GM19452 (cell line): ENCODE results near the gene NOTCH3.
A peak's percentile ranks its signal among the peaks of the same experiment; 100 is the strongest.

Source experiments
- ATAC-seq: cut with Tn5 transposase; IDR thresholded peaks from one replicate; pipeline ENCODE4 v1.9.1; 2021; ENCODE audit not compliant: unreplicated experiment

The NOTCH3 gene

DNA sequence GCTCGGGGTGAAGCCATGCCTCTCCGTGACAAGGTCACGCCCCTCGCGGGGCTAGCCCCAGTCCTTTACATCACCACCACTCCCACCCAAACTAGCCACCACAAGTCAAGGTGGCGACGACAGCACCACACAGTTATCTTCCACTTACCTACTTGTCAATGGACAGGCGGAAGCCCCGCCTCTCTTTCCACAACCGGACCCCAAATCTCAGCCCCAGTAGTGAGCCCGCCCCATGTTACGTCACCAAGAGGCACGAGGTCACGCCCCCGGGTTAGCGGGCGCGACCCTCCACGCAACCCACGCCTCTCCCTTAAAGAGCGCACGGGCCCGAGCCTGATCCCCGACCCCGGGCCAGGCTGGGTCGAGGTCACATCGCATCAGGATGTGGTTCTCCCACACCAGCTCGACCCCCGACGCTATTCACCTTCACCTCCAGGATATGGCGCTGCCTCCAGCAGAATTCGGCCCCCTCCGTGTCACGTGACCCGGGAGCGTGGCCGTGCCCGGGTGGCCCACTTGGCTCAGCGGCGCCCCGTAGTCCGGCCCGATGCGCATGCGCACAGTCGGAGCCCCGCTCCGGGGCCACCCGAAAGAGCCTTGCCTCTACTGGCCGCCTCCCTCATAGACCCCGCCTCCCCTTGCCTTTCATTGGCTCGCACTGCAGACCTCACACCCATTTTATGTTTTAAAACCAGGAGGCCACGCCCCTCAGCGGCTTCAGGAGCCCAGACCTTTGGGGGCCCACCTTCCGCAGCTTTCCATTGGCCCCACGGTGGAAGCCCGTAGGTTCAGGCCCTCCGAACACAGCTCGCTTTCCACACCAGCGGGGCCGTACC, 75.3 kb downstream of the NOTCH3 start:
- ATAC-seq: peak; percentile 89

- peak; percentile 5 for ATAC-seq
Measured at GRCh38 chr19:15124572-15125231, 76.1 kb downstream of the NOTCH3 start.

GRCh38 chr19:15123900-15124299, 76.9 kb downstream of the NOTCH3 start:
- no peak for ATAC-seq

DNA sequence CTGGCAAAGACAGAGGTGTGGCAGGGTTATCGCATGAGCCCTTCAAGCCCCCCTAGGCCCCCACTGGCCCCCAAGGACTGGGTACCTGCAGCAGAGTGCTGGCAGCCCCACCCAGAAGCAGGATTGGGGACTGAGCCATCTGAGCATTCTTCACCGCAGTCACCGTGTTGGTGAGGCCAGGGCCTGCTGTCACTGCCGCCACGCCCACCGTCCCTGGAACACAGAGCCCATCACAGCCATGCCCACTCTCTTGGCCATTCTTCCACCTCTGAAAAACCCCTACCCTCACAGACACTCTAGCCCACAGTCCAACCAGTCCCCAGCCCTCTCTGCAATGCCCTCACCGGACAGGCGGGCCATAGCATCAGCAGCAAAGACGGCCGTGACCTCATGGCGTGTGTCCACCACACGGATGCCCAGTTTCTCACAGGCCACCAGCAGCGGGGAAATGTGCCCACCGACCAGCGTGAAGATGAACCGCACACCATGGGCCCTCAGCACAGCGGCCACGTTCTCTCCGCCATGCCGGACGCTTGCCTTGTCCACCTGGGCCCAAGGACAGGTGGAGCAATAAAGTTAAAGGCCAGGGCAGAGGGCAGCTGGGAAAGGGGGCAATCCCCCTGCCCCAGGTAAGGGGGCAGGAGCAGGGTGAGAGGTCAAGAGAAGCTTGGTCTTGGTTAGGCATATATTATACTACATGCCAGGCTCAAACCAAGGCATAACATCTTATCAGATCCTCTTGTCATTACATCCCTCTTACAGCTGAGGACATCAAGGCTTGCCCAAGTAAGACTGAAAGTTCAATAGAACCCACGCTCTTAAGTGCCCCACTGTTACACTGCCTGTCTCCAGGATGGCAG, 77.5 kb downstream of the NOTCH3 start:
- ATAC-seq: no peak

DNA sequence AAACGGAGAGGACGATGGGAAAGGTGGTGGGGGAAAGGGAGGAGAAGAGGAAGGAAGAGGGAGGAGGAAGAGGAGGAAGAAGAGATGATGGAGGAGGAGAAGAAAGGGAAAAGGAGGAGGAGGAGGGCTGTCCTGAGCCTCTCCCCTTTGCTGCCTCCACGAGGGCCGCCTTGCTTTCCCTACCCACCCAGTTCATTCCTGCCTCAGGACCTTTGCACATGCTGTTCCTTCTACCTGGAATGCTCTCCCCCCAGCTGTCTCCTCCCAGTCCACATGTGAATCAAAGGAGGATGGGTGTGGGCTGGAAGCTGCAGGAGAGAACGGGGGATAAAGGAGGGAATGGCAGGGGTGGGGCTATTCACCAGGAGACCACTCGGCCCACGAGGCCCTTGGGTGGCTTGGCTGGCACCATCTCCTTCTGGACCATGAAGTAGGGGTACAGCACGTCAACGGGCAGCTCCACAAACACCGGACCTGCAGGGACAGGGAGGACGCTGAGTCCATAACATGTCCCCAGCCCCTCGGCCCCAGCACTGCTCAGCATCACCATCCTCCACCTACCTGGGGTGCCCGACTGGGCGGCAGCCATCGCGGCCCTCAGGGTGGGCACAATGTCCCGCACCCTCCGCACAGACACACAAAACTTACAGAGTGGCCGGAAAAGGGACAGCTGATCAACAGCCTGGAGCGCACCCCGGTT, 78.3 kb downstream of the NOTCH3 start:
- ATAC-seq: no peak

DNA sequence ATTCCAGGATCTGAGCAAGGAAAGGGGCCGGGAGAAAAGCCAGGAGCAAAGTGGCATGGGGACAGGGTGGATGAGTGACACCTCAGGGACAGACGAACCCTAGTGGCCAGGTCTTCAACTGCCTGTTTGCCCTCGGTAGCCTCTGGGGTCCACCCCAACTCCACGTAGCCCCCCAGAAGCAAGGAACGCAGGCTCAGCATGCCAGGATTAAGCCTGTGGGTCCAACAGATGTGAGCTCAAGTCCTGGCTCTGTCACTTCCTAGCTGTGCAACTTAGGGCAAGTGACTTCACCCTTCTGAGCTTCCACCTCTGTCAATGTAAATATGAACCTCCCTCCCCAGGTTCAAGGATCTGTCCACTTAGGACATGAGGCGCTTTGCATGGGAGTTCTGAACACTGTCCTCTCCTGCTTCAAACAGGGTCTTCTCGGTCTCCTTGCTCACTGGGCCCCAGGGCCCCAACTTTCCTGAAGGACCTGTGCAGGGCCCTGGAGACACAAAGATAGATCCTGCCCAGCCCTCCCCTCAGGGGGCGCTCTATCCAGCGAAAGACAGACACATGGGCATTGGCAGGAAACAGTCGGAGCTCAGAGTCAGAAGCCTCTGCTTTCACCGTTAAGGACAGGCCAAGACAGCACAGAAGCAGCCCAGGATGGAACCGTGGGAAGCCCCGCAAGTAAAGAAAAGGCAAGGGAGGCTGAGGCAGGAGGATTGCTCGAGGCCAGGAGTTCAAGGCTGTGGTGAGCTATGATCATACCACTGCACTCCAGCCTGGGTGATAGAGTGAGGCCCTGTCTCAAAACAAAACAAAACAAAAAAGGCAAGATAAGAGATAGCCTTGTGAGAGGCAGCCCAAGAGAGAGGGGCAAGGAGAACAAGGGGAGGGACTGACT, 80.4 kb downstream of the NOTCH3 start:
- ATAC-seq: no peak

DNA sequence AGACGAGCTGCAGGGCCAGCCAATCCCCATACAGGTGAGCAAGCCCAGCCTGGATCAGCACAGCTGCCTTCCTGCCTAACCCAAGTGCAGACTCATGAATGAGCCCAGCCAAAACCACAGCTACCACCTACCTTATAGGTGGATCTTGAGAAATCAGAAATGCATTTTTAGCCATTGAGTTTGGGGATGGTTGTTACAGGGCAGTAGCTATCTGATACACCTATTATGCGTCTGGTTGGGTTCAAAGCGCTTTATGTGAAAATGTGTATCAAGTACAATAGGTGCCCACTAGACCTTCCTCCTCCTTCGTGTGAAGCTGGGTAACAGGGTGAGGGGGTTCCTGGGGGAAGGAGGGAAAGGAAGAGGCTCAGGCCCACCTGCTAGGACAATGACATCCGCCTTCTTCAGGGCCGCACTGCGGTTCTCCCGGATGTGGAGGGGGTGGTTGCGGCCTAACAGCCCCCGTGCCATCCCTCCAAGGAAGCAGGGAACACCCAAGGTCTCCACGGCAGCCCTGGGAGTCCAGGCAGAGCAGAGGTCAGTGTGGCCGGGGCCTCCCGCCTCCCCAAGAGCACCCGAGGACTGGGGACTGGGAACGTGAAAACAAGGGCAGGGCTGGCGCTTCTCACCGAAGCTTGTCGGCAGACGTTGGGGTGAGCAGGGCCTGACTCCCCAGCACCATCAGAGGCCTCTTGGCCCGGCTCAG, 81.9 kb downstream of the NOTCH3 start:
- no peak for ATAC-seq

GRCh38 chr19:15118248-15118647, 82.5 kb downstream of the NOTCH3 start:
- no peak for ATAC-seq

GRCh38 chr19:15116856-15117255, 83.9 kb downstream of the NOTCH3 start:
- ATAC-seq: no peak

GRCh38 chr19:15115762-15116615, 84.8 kb downstream of the NOTCH3 start:
- ATAC-seq: no peak

DNA sequence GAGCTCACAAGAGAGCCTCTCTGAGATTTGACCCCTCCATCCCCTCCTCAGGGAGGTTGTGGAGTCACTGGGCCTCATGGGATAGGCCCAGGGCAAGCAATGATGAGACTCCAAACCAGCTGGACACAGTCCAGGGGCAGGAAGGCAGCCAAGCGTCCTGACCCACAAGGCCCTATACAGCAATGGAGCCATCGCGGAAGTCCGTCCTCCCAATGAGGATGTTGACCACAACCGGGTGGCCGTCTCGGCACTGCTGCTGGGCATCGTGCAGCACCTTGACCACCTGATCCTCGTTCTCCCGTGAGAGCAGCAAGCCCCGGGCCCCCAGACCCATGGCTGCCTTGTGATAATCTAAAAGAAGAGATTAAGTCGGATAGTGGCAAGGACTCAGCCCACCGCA, 85.7 kb downstream of the NOTCH3 start:
- no peak for ATAC-seq

GRCh38 chr19:15114153-15114540, 86.6 kb downstream of the NOTCH3 start:
- ATAC-seq: no peak

DNA sequence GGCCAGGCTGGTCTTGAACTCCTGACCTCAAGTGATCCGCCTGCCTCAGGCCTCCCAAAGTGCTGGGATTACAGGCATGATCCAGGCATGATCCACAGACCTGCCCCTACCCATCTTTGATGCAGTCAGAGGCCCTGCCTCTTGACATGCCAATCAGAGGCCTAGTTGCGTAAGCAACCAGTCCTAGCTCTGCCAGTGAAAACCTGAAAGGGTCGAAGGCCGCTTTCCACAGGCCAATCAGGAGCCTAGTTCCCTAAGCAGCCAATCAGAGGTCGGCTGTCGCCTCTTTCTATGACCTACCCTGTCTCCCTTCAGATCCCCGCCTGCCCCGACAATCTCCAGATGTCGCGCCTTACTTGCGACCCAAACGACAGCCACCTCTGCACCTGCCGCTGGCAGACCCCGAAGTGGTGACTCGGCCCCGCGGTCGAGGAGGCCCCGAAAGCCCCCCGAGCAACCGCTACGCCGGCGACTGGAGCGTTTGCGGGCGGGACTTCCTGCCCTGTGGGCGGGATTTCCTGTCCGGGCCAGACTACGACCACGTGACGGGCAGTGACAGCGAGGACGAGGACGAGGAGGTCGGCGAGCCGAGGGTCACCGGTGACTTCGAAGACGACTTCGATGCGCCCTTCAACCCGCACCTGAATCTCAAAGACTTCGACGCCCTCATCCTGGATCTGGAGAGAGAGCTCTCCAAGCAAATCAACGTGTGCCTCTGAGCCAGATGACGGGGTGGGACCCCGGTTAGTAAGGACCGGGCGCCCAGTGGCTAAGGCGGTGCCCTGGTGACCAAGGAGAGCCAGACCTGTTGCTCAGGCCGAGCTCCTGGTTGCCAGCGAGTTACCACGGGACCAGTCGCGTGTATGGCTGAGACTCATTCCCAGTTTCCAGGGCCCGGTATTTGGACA, 87.3 kb downstream of the NOTCH3 start:
- ATAC-seq: no peak

- ATAC-seq: no peak
Measured at GRCh38 chr19:15112385-15112784, 88.4 kb downstream of the NOTCH3 start.

- ATAC-seq: no peak
Measured at GRCh38 chr19:15111758-15112157, 89.0 kb downstream of the NOTCH3 start.

GRCh38 chr19:15110418-15110815, 90.4 kb downstream of the NOTCH3 start:
- no peak for ATAC-seq

GRCh38 chr19:15109768-15110417, 90.9 kb downstream of the NOTCH3 start:
- ATAC-seq: no peak
